ENCODE measurements around the gene C19orf67.

- TF ChIP-seq, protein P1, sequence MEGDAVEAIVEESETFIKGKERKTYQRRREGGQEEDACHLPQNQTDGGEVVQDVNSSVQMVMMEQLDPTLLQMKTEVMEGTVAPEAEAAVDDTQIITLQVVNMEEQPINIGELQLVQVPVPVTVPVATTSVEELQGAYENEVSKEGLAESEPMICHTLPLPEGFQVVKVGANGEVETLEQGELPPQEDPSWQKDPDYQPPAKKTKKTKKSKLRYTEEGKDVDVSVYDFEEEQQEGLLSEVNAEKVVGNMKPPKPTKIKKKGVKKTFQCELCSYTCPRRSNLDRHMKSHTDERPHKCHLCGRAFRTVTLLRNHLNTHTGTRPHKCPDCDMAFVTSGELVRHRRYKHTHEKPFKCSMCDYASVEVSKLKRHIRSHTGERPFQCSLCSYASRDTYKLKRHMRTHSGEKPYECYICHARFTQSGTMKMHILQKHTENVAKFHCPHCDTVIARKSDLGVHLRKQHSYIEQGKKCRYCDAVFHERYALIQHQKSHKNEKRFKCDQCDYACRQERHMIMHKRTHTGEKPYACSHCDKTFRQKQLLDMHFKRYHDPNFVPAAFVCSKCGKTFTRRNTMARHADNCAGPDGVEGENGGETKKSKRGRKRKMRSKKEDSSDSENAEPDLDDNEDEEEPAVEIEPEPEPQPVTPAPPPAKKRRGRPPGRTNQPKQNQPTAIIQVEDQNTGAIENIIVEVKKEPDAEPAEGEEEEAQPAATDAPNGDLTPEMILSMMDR (IDR thresholded peaks at IDR 0.05): no peak
- TF ChIP-seq, protein P2, sequence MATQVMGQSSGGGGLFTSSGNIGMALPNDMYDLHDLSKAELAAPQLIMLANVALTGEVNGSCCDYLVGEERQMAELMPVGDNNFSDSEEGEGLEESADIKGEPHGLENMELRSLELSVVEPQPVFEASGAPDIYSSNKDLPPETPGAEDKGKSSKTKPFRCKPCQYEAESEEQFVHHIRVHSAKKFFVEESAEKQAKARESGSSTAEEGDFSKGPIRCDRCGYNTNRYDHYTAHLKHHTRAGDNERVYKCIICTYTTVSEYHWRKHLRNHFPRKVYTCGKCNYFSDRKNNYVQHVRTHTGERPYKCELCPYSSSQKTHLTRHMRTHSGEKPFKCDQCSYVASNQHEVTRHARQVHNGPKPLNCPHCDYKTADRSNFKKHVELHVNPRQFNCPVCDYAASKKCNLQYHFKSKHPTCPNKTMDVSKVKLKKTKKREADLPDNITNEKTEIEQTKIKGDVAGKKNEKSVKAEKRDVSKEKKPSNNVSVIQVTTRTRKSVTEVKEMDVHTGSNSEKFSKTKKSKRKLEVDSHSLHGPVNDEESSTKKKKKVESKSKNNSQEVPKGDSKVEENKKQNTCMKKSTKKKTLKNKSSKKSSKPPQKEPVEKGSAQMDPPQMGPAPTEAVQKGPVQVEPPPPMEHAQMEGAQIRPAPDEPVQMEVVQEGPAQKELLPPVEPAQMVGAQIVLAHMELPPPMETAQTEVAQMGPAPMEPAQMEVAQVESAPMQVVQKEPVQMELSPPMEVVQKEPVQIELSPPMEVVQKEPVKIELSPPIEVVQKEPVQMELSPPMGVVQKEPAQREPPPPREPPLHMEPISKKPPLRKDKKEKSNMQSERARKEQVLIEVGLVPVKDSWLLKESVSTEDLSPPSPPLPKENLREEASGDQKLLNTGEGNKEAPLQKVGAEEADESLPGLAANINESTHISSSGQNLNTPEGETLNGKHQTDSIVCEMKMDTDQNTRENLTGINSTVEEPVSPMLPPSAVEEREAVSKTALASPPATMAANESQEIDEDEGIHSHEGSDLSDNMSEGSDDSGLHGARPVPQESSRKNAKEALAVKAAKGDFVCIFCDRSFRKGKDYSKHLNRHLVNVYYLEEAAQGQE (IDR thresholded peaks at IDR 0.05; ENCODE audit: insufficient read depth in 1 of 2, low read depth in 2 of 2, low read length in 1 of 2): no peak
These were observed 3.8 kb upstream of the C19orf67 start for GRCh38 chr19:14089412-14089661.

Measured in Panc1 (cell line).